Testis (tissue), 2 donors: ENCODE measurements around the gene CCT8.

ENCODE experiments used
- CTCF ChIP-seq, 3 experiments: fragments of 450-650 bp in 2 of 3; fragments of 200-600 bp in 1 of 3; sonication (generic) in 1 of 3; IDR thresholded peaks; one replicate each; pipeline ENCODE4 v1.5.1; 2016 to 2019; ENCODE audit warnings: antibody characterized with exemption in 3 of 3, mild to moderate bottlenecking in 2 of 3, moderate library complexity in 1 of 3
- POLR2A ChIP-seq: fragments of 450-650 bp; IDR thresholded peaks from one replicate; pipeline ENCODE4 v1.6.1; 2017; ENCODE audit warnings: antibody characterized with exemption, mild to moderate bottlenecking, moderate library complexity

GRCh38 chr21:29121759-29122158 lies 48.3 kb upstream of the CCT8 start:
- TF ChIP-seq CTCF (IDR thresholded peaks at IDR 0.05) (no peak), POLR2A (no peak)
